ENCODE data around the gene TCEAL1. TPM values are rescaled to one million over a fixed set of nuclear protein-coding genes. Genes with fewer than 3 reads are reported as not detected.

The TCEAL1 gene
- polyA plus RNA-seq, 1 donor (not counting 4 experiments of a cell fraction or from before 2014, with no cell fraction given) = 21.5 TPM

- H3K4me2 ChIP-seq (ENCODE audit: control insufficient read depth, extremely low read depth, insufficient read depth, low read depth, low read length) = no peak overlapping the region
- H4K20me1 ChIP-seq (ENCODE audit: control insufficient read depth, extremely low read depth, insufficient read depth, low read length) = no peaks in the 10 kb centered on the region
- no peak overlapping the region for H3K4me3 ChIP-seq (ENCODE audit: control insufficient read depth in 2 of 3, extremely low read depth in 1 of 3, insufficient read depth in 2 of 3, low read depth in 1 of 3, low read length in 3 of 3)
- no peaks in the 10 kb centered on the region for H3K9me3 ChIP-seq (ENCODE audit: control insufficient read depth, low read depth, low read length)
- FAIRE-seq (no peak), DNase-seq (ENCODE audit: low read depth, low spot score) (no peak)
- no peaks in the 10 kb centered on the region for H3K27me3 ChIP-seq (ENCODE audit: control insufficient read depth, extremely low read depth, insufficient read depth, low read length)
- H3K9me1 ChIP-seq (ENCODE audit: control insufficient read depth, extremely low read depth, insufficient read depth, low read length) = no peaks in the 10 kb centered on the region
- H3K4me1 ChIP-seq (ENCODE audit: control insufficient read depth, extremely low read depth, insufficient read depth, low read length) = no peaks in the 10 kb centered on the region
- no peak overlapping the region for H3K9ac ChIP-seq (ENCODE audit: control insufficient read depth, extremely low read depth, insufficient read depth, low read length)
- no peaks in the 10 kb centered on the region for H3K79me2 ChIP-seq (ENCODE audit: control insufficient read depth, insufficient read depth, low read length)
- TF ChIP-seq CTCF (optimal IDR thresholded peaks at IDR 0.05 in 1 of 3, IDR thresholded peaks at IDR 0.05 in 1 of 3, conservative IDR thresholded peaks at IDR 0.05 in 1 of 3; ENCODE audit: extremely low read depth in 1 of 3, insufficient read depth in 2 of 3, low read length in 3 of 3) (no peak), EZH2 (IDR thresholded peaks at IDR 0.05; ENCODE audit: low read length) (no peak)
- H2AFZ ChIP-seq (ENCODE audit: control insufficient read depth, low read length) = no peak overlapping the region
- dilution Hi-C loops (cut with MboI; ENCODE audit: extremely low pct_ligation_motif_present, low sequenced_read_pairs) = no loop called here
- H3K36me3 ChIP-seq (ENCODE audit: control insufficient read depth in 2 of 2, extremely low read depth in 1 of 2, insufficient read depth in 2 of 2, low read length in 2 of 2) = peaks cover 0 to 7% of the 10 kb centered on the region in 2 experiments
- no peak overlapping the region for H3K27ac ChIP-seq (ENCODE audit: control insufficient read depth, insufficient read depth, low read length)
Observed at GRCh38 chrX:103678199-103678993, 49.6 kb downstream of the TCEAL1 start.

Other genes with a start within 250 kb of the TCEAL1 start
- 0.02 to 0.63 TPM (median 0.33 TPM) in 3 replicates for gene RAB40A, start 109.5 kb upstream of the TCEAL1 start, polyA plus RNA-seq
- gene TCEAL4, start 43.5 kb upstream of the TCEAL1 start, polyA plus RNA-seq = 44.3 to 73.1 TPM (median 45.4 TPM) in 3 replicates
- gene TCEAL3, start 21.0 kb upstream of the TCEAL1 start, polyA plus RNA-seq = 16.3 to 29.3 TPM (median 28.1 TPM) in 3 replicates
- 450 to 659 TPM (median 648 TPM) in 3 replicates for gene MORF4L2, start 57.7 kb downstream of the TCEAL1 start, polyA plus RNA-seq
- not detected in 3 replicates for gene TMEM31, start 81.9 kb downstream of the TCEAL1 start, polyA plus RNA-seq
- gene PLP1, start 147.9 kb downstream of the TCEAL1 start, polyA plus RNA-seq = not detected in 3 replicates
- 0.23 to 0.28 TPM (median 0.24 TPM) in 3 replicates for gene RAB9B, start 203.3 kb downstream of the TCEAL1 start, polyA plus RNA-seq

Data from keratinocyte (primary cell).